K562 (cell line): ENCODE measurements around the gene ADCY1. TPM values are rescaled to one million over a fixed set of nuclear protein-coding genes. Genes with fewer than 3 reads are reported as not detected.

ENCODE experiments used
- ATAC-seq: fragments of 200-7000 bp; cut with Tn5 transposase; 3 replicates; pipeline ENCODE4 v1.9.1; 2020; ENCODE audit warnings: moderate library complexity
- BruUV-seq: library from RNA; stranded (reverse); fragments of 400-500 nt; replicated peaks from 2 replicates; lab custom pipeline; 2021; lab: Mats Ljungman, UMichigan
- CTCF ChIA-PET: fragments of 300-600 bp; formaldehyde crosslinking; extraction: SDS; loops from one replicate; lab custom pipeline; 2021; ENCODE audit warnings: low intra/inter-chr PET ratio; lab: Yijun Ruan, JAX
- POLR2A ChIA-PET: fragments of 300-600, 350-650 bp; sonication (Branson Sonifier 250); formaldehyde crosslinking; extraction: SDS; loops from one replicate; lab custom pipeline; 2021; ENCODE audit warnings: antibody characterized with exemption, inconsistent platforms; lab: Yijun Ruan, JAX
- DNase-seq, 4 experiments: peaks; one replicate each; pipeline versions ENCODE4 v3.0.0 to v3.0.0-alpha.2; 2011 to 2018; ENCODE audit warnings: low spot score in 3 of 4, mixed read lengths in 3 of 4; ENCODE audit errors: extremely low read depth in 1 of 4
- FAIRE-seq: peaks from 2 replicates; lab custom pipeline; 2011; peaks lifted over from hg19 to GRCh38; lab: Jason Lieb, UNC
- H2AFZ ChIP-seq: 2 replicates; pipeline ENCODE4 v1.6.0; 2011; ENCODE audit warnings: low read depth, low read length, control low read depth, inconsistent platforms
- H3K27ac ChIP-seq: fragments of 200-600 bp; 3 replicates; pipeline ENCODE4 v1.8.0; 2011; ENCODE audit warnings: low read depth, mild to moderate bottlenecking, control low read depth, inconsistent platforms, low read length, moderate library complexity, mixed read lengths; ENCODE audit errors: extremely low read depth
- H3K27me3 ChIP-seq, 2 experiments: fragments of 300-600 bp in 1 of 2; 2 replicates in 1 of 2; 3 replicates in 1 of 2; pipeline versions ENCODE4 v1.6.0 to v1.8.0; 2011; ENCODE audit warnings: inconsistent platforms in 2 of 2, low read length in 2 of 2, mild to moderate bottlenecking in 1 of 2, mixed read lengths in 1 of 2, moderate library complexity in 1 of 2; ENCODE audit not compliant: control insufficient read depth in 2 of 2, insufficient read depth in 2 of 2
- H3K36me3 ChIP-seq: fragments of 300-600 bp; 3 replicates; pipeline ENCODE4 v1.8.0; 2011; ENCODE audit warnings: mild to moderate bottlenecking, low read length, inconsistent platforms; ENCODE audit not compliant: control insufficient read depth, insufficient read depth
- H3K4me1 ChIP-seq, 2 experiments: fragments of 200-600 bp in 1 of 2; replicated peaks in 1 of 2; 2 replicates in 1 of 2; 3 replicates in 1 of 2; pipeline versions ENCODE4 v1.5.1 to v1.8.0; 2011; ENCODE audit warnings: inconsistent platforms in 2 of 2, low read length in 2 of 2, mild to moderate bottlenecking in 1 of 2, mixed read lengths in 1 of 2, moderate library complexity in 1 of 2; ENCODE audit not compliant: control insufficient read depth in 2 of 2, insufficient read depth in 2 of 2
- H3K4me2 ChIP-seq: 2 replicates; pipeline ENCODE4 v1.6.1; 2011; ENCODE audit warnings: low read length, control low read depth, inconsistent platforms, mixed read lengths; ENCODE audit not compliant: insufficient read depth
- H3K4me3 ChIP-seq: fragments of 200-600 bp; sonication (generic), shearing (Covaris generic); 2 replicates; pipeline ENCODE4 v1.5.1; 2016; ENCODE audit warnings: control low read depth, inconsistent platforms
- H3K79me2 ChIP-seq: fragments of 200-600 bp; 3 replicates; pipeline ENCODE4 v1.8.0; 2011; ENCODE audit warnings: low read length, inconsistent platforms; ENCODE audit not compliant: control insufficient read depth, insufficient read depth
- H3K9ac ChIP-seq, 2 experiments: 2 replicates each; pipeline versions ENCODE4 v1.6.0 to v1.6.1; 2011; ENCODE audit warnings: low read depth in 2 of 2, low read length in 2 of 2, control low read depth in 1 of 2, inconsistent platforms in 1 of 2, mild to moderate bottlenecking in 1 of 2, mixed read lengths in 1 of 2; ENCODE audit not compliant: insufficient read depth in 1 of 2
- H3K9me1 ChIP-seq: one replicate; pipeline ENCODE4 v1.6.0; 2011; ENCODE audit warnings: inconsistent platforms, mild to moderate bottlenecking, low read length, moderate library complexity; ENCODE audit not compliant: control insufficient read depth, insufficient read depth
- H3K9me3 ChIP-seq: replicated peaks from 2 replicates; pipeline ENCODE4 v1.5.1; 2011; ENCODE audit warnings: low read depth, low read length, inconsistent platforms; ENCODE audit not compliant: control insufficient read depth, insufficient read depth
- H4K20me1 ChIP-seq: replicated peaks from 2 replicates; pipeline ENCODE4 v1.6.1; 2011; ENCODE audit warnings: low read length, inconsistent platforms, mixed read lengths; ENCODE audit not compliant: control insufficient read depth, insufficient read depth
- E2F4 ChIP-seq: sonication (generic); formaldehyde crosslinking; IDR thresholded peaks from 2 replicates; pipeline ENCODE4 v1.8.0; 2022; ENCODE audit warnings: mild to moderate bottlenecking, low read depth, missing genetic modification reagents
- ELF4 ChIP-seq: fragments of 450-650 bp; formaldehyde crosslinking; IDR thresholded peaks from 2 replicates; pipeline ENCODE4 v1.4.0; 2022; ENCODE audit warnings: missing genetic modification characterization
- HNRNPH1 ChIP-seq: fragments of 200-400 bp; formaldehyde crosslinking; optimal IDR thresholded peaks from 2 replicates; pipeline ENCODE3; 2017; ENCODE audit warnings: low read depth, mild to moderate bottlenecking, low read length, moderate library complexity
- IRF9 ChIP-seq: fragments of 450-650 bp; IDR thresholded peaks from 2 replicates; pipeline ENCODE4 v1.6.1; 2016; ENCODE audit warnings: missing biosample characterization, missing genetic modification characterization
- OTX1 ChIP-seq: fragments of 450-650 bp; formaldehyde crosslinking; IDR thresholded peaks from 2 replicates; pipeline ENCODE4 v1.4.0; 2022; ENCODE audit warnings: mild to moderate bottlenecking
- POU5F1 ChIP-seq: fragments of 150-350 bp; IDR thresholded peaks from 2 replicates; pipeline ENCODE4 v1.6.1; 2014; ENCODE audit warnings: borderline replicate concordance, low read length, low read depth, mild to moderate bottlenecking; ENCODE audit not compliant: partially characterized antibody
- SRSF7 ChIP-seq: fragments of 200-400 bp; formaldehyde crosslinking; optimal IDR thresholded peaks from 2 replicates; pipeline ENCODE3; 2017; ENCODE audit warnings: mild to moderate bottlenecking, low read depth, low read length
- STAT5B ChIP-seq: fragments of 250-450 bp; sonication (Bioruptor Pico); IDR thresholded peaks from 2 replicates; pipeline ENCODE4 v1.8.0; 2021; ENCODE audit warnings: mild to moderate bottlenecking, inconsistent platforms
- TBL1XR1 ChIP-seq, 2 experiments: IDR thresholded peaks; 2 replicates each; pipeline ENCODE4 v1.6.1; 2012; ENCODE audit warnings: improper control_type of control experiment in 2 of 2, low read length in 2 of 2, mild to moderate bottlenecking in 1 of 2
- ZNF507 ChIP-seq: conservative IDR thresholded peaks from 2 replicates; pipeline ENCODE4 v1.6.1; 2017; ENCODE audit warnings: missing genetic modification characterization, missing compliant biosample characterization
- WGBS: fragments of 100-300 bp; shearing (Covaris generic); methylation state at CpG from one replicate; pipeline ENCODE4 v1.1.6; 2016; ENCODE audit warnings: low coverage, mixed read lengths; ENCODE audit not compliant: insufficient coverage; ENCODE audit errors: missing lambda C conversion rate; 5-methylcytosine and 5-hydroxymethylcytosine counted together
- in situ Hi-C: fragments of 300-500 bp; cut with MboI; formaldehyde crosslinking; loops from 4 replicates; pipeline ENCODE4 v1.15.0; 2018; ENCODE audit warnings: inconsistent platforms, mixed read lengths
- intact Hi-C: fragments of 100-400 bp; cut with micrococcal nuclease; formaldehyde crosslinking; loops from 2 replicates; pipeline ENCODE4 v1.14.2; 2022
- polyA plus RNA-seq, 8 experiments: library from polyadenylated mRNA; depleted of rRNA in 4 of 8; stranded (reverse) in 5 of 8; unstranded in 3 of 8; fragments of >200 nt; fragmentation: Nextera tagmentation in 2 of 8; fragmentation: Illumina TruSeq in 1 of 8; extraction: Ambion mirVana in 2 of 8; extraction: Trizol in 1 of 8; gene quantifications; 2 replicates each; pipeline versions ENCODE4 v1.2.1 to v1.2.3, GENCODE V29; 2011 to 2014; ENCODE audit warnings: inconsistent platforms in 1 of 8, missing spikeins in 1 of 8
- total RNA-seq, 7 experiments: library from RNA; depleted of rRNA in 6 of 7; stranded (reverse); fragments of >200 nt in 6 of 7; fragmentation: Illumina TruSeq in 2 of 7; extraction: Trizol in 2 of 7; gene quantifications; 2 replicates each; pipeline versions ENCODE4 v1.2.1 to v1.2.3, GENCODE V29; 2011 to 2021; ENCODE audit warnings: low replicate concordance in 1 of 7
- TF ChIP-seq, protein P1 (sequence below): sonication (generic); formaldehyde crosslinking; IDR thresholded peaks from 2 replicates; pipeline ENCODE4 v1.5.0; 2020; ENCODE audit warnings: missing genetic modification reagents

ADCY1 gene
- total and polyA plus RNA-seq, 9 of the 15 experiments (the other 6 are each of a cell fraction or from before 2014, with no cell fraction given), result under 0.01 to 0.18 (median 0.10) TPM; not detected in 4

DNA sequence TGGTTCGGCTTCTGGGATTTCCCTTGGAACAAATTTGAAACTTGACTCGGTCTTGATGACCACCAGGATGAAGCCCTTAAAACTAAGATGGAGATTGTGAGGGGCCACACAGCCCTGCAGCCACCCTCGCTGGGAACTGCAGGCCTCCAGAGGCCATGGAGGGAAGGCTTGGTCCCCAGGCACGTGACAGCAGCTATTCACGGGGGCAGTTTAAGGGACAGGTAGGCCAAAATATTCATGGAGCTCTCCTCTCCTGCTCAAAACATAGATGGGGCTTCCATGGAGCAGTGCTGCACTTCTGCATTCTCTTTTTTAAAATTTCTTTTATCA lies 137.0 kb downstream of the ADCY1 start:
- POLR2A ChIA-PET, result no interaction called here
- H3K79me2 ChIP-seq, result no peaks in the 10 kb centered on the region
- BruUV-seq, result no TSS peak
- H2AFZ ChIP-seq, result no peak overlapping the region
- CTCF ChIA-PET, result no interaction called here
- TF ChIP-seq, protein P1, sequence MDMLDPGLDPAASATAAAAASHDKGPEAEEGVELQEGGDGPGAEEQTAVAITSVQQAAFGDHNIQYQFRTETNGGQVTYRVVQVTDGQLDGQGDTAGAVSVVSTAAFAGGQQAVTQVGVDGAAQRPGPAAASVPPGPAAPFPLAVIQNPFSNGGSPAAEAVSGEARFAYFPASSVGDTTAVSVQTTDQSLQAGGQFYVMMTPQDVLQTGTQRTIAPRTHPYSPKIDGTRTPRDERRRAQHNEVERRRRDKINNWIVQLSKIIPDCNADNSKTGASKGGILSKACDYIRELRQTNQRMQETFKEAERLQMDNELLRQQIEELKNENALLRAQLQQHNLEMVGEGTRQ (CRISPR knock-in tag), result peak; percentile 25; the same call in 1 of the 2 replicates
- no peak for TF ChIP-seq POU5F1
- no peak overlapping the region for H3K9ac ChIP-seq
- intact Hi-C loops, result no loop called here
- no peaks in the 10 kb centered on the region; a peak in 1 of 5 replicates for H3K4me1 ChIP-seq
- H3K27ac ChIP-seq, result no peak overlapping the region
- peaks cover 13 to 70% of the 10 kb centered on the region in 2 experiments; a peak in 4 of 5 replicates for H3K27me3 ChIP-seq
- 3% methylated on average over 5 of the region's 5 CpGs for WGBS
- H4K20me1 ChIP-seq, result 0 out of 2 replicates have a peak, but pooled peaks cover 3% of the 10 kb centered on the region
- DNase-seq (no peak), FAIRE-seq (no peak), ATAC-seq (no peak; the same call in 2 of the 3 replicates)
- no peak overlapping the region for H3K4me3 ChIP-seq
- H3K36me3 ChIP-seq, result no peaks in the 10 kb centered on the region
- no peaks in the 10 kb centered on the region for H3K9me3 ChIP-seq
- no peaks in the 10 kb centered on the region for H3K9me1 ChIP-seq
- in situ Hi-C loops, result no loop called here
- no peak overlapping the region for H3K4me2 ChIP-seq

GRCh38 chr7:45712057-45712689 lies 138.0 kb downstream of the ADCY1 start:
- ATAC-seq (no peak), FAIRE-seq (no peak), DNase-seq (no peak)
- no TSS peak for BruUV-seq
- POLR2A ChIA-PET, result no interaction called here
- Histone ChIP-seq H3K4me2 (no peak overlapping the region), H3K36me3 (no peaks in the 10 kb centered on the region), H2AFZ (no peak overlapping the region), H3K27me3 (peaks cover 18 to 80% of the 10 kb centered on the region in 2 experiments; a peak in 4 of 5 replicates), H3K9ac (0 out of 4 replicates have a peak overlapping the region, but pooled peaks of 1 of the 2 experiments have one; percentile 28), H3K9me3 (no peaks in the 10 kb centered on the region), H3K9me1 (no peaks in the 10 kb centered on the region), H3K27ac (no peak overlapping the region), H4K20me1 (0 out of 2 replicates have a peak, but pooled peaks cover 3% of the 10 kb centered on the region), H3K4me1 (no peaks in the 10 kb centered on the region; a peak in 1 of 5 replicates), H3K79me2 (no peaks in the 10 kb centered on the region), H3K4me3 (no peak overlapping the region)
- in situ Hi-C loops (no loop called here), intact Hi-C loops (no loop called here)
- CTCF ChIA-PET, result no interaction called here
- 0% methylated on average over 2 of the region's 2 CpGs for WGBS
- TF ChIP-seq E2F4, result no peak
- TF ChIP-seq ZNF507, result no peak
- no peak for TF ChIP-seq OTX1
- TF ChIP-seq TBL1XR1 (IDR thresholded peaks at IDR 0.05; ENCODE audit: low read length in 2 of 2), result no peak
- no peak for TF ChIP-seq SRSF7
- no peak for TF ChIP-seq IRF9 (tag)
- no peak for TF ChIP-seq STAT5B
- no peak for TF ChIP-seq HNRNPH1
- TF ChIP-seq ELF4 (CRISPR knock-in tag), result no peak
